ENCODE measurements around the gene HIBCH.

The HIBCH gene

DNA sequence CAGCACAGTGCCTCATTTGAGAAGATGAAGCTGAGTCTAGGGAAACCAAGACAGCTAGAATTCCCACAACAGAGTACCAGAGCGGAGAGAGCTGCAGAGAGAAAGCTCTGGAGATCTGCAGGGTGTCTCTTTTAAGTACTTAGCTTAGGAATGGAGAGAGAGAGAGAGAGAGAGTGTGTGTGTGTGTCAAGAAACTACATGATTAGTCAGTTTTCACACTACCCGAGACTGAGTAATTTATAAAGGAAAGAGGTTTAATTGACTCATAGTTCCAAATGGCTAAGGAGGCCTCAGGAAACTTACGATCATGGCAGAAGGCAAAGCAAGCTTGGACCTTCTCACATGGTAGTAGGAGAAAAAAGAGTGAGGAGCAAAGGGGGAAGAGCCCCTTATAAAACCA, 64.0 kb downstream of the HIBCH start:
- Histone ChIP-seq H3K4me3 (replicated peaks; ENCODE audit: insufficient read depth, low read length) (no peak overlapping the region), H3K27me3 (ENCODE audit: insufficient read depth, poor library complexity, severe bottlenecking) (no peaks in the 10 kb centered on the region), H3K27ac (replicated peaks) (no peak overlapping the region)
- no peak for DNase-seq (ENCODE audit: low read depth in 1 of 2, low spot score in 1 of 2)
- TF ChIP-seq POLR2AphosphoS5 (IDR thresholded peaks at IDR 0.05; ENCODE audit: low read depth), result no peak
- TF ChIP-seq, protein P1, sequence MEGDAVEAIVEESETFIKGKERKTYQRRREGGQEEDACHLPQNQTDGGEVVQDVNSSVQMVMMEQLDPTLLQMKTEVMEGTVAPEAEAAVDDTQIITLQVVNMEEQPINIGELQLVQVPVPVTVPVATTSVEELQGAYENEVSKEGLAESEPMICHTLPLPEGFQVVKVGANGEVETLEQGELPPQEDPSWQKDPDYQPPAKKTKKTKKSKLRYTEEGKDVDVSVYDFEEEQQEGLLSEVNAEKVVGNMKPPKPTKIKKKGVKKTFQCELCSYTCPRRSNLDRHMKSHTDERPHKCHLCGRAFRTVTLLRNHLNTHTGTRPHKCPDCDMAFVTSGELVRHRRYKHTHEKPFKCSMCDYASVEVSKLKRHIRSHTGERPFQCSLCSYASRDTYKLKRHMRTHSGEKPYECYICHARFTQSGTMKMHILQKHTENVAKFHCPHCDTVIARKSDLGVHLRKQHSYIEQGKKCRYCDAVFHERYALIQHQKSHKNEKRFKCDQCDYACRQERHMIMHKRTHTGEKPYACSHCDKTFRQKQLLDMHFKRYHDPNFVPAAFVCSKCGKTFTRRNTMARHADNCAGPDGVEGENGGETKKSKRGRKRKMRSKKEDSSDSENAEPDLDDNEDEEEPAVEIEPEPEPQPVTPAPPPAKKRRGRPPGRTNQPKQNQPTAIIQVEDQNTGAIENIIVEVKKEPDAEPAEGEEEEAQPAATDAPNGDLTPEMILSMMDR (IDR thresholded peaks at IDR 0.05; ENCODE audit: insufficient read depth, low read length), result no peak
- TF ChIP-seq, protein P2, sequence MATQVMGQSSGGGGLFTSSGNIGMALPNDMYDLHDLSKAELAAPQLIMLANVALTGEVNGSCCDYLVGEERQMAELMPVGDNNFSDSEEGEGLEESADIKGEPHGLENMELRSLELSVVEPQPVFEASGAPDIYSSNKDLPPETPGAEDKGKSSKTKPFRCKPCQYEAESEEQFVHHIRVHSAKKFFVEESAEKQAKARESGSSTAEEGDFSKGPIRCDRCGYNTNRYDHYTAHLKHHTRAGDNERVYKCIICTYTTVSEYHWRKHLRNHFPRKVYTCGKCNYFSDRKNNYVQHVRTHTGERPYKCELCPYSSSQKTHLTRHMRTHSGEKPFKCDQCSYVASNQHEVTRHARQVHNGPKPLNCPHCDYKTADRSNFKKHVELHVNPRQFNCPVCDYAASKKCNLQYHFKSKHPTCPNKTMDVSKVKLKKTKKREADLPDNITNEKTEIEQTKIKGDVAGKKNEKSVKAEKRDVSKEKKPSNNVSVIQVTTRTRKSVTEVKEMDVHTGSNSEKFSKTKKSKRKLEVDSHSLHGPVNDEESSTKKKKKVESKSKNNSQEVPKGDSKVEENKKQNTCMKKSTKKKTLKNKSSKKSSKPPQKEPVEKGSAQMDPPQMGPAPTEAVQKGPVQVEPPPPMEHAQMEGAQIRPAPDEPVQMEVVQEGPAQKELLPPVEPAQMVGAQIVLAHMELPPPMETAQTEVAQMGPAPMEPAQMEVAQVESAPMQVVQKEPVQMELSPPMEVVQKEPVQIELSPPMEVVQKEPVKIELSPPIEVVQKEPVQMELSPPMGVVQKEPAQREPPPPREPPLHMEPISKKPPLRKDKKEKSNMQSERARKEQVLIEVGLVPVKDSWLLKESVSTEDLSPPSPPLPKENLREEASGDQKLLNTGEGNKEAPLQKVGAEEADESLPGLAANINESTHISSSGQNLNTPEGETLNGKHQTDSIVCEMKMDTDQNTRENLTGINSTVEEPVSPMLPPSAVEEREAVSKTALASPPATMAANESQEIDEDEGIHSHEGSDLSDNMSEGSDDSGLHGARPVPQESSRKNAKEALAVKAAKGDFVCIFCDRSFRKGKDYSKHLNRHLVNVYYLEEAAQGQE (IDR thresholded peaks at IDR 0.05; ENCODE audit: insufficient replicate concordance, low read depth), result no peak
- TF ChIP-seq SPI1 (IDR thresholded peaks at IDR 0.05; ENCODE audit: borderline replicate concordance, low read depth), result no peak
- TF ChIP-seq GABPA (IDR thresholded peaks at IDR 0.05; ENCODE audit: low read depth), result no peak

DNA sequence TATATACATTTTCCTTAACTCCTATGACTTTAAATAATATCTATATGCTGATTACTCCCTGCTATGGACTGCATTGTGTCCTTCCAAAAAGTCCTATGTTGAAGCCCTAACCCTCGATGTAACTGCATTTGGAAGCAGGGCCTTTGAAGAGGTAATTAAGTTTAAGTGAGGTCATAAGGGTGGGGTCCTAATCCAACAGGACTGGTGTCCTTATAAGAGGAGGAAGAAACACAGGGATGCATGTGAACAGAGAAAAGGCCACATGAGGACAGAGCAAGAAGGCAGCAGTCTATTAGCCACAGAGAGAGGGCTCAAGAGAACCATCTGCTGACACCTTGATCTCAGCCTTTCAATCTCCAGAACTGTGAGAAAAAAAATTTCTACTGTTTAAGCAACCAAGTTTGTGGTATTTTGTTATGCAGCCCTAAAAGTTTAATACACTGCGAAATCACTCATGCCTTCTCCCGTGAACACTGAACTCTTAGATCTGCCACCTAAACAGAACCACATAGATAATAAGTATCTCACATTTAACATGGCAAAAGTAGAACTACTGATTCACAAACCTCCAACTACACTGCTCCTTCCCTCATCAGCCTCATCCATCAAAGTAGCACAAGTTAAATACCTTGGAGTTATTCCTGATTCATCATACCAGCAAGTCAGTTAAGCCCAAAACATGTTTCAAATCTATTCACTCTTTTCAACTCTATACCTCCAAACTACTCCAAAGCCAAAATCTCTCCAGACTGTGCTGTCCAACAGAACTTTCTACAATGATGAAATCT, 65.4 kb downstream of the HIBCH start:
- Histone ChIP-seq H3K4me3 (replicated peaks; ENCODE audit: insufficient read depth, low read length) (no peak overlapping the region), H3K27me3 (ENCODE audit: insufficient read depth, poor library complexity, severe bottlenecking) (no peaks in the 10 kb centered on the region), H3K27ac (replicated peaks) (no peak overlapping the region)
- no peak for DNase-seq (ENCODE audit: low read depth in 1 of 2, low spot score in 1 of 2)
- TF ChIP-seq SPI1 (IDR thresholded peaks at IDR 0.05; ENCODE audit: borderline replicate concordance, low read depth), result no peak
- TF ChIP-seq, protein P1 (IDR thresholded peaks at IDR 0.05; ENCODE audit: insufficient read depth, low read length), result no peak
- TF ChIP-seq POLR2AphosphoS5 (IDR thresholded peaks at IDR 0.05; ENCODE audit: low read depth), result no peak
- TF ChIP-seq, protein P2 (IDR thresholded peaks at IDR 0.05; ENCODE audit: insufficient replicate concordance, low read depth), result no peak
- TF ChIP-seq GABPA (IDR thresholded peaks at IDR 0.05; ENCODE audit: low read depth), result no peak

DNA sequence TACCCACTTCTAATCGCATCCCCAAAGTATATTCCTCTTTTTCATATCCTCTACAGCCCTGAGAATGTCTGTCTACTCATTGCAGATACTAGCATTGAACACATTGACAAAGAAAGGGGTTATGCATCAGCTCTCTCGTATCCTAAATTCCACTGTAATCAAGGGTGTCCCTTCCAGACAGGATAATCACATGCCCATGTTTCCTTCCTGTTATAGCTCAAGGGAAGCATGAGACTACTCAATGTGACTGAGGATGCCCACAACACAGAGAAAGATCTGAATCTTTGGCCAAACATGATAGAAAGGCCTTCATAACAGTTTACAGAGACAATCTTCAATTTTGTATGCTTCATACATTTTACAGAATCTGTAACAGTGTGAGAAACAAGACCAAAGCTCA, 69.2 kb downstream of the HIBCH start:
- Histone ChIP-seq H3K27me3 (ENCODE audit: insufficient read depth, poor library complexity, severe bottlenecking) (no peaks in the 10 kb centered on the region), H3K27ac (replicated peaks) (no peak overlapping the region), H3K4me3 (replicated peaks; ENCODE audit: insufficient read depth, low read length) (no peak overlapping the region)
- TF ChIP-seq POLR2AphosphoS5 (IDR thresholded peaks at IDR 0.05; ENCODE audit: low read depth), result no peak
- no peak for TF ChIP-seq GABPA (IDR thresholded peaks at IDR 0.05; ENCODE audit: low read depth)
- no peak for TF ChIP-seq SPI1 (IDR thresholded peaks at IDR 0.05; ENCODE audit: borderline replicate concordance, low read depth)
- TF ChIP-seq, protein P2 (IDR thresholded peaks at IDR 0.05; ENCODE audit: insufficient replicate concordance, low read depth), result no peak
- TF ChIP-seq, protein P1 (IDR thresholded peaks at IDR 0.05; ENCODE audit: insufficient read depth, low read length), result no peak
- DNase-seq (ENCODE audit: low read depth in 1 of 2, low spot score in 1 of 2), result no peak

Measured in HL-60 (cell line).